Colonic mucosa (tissue), 4 donors: ENCODE measurements around the gene CTSA. TPM values are rescaled to one million over a fixed set of nuclear protein-coding genes. Genes with fewer than 3 reads are reported as not detected.

ENCODE experiments used
- DNase-seq: peaks from one replicate; pipeline ENCODE4 v3.0.0-alpha.2; 2020
- H3K27ac ChIP-seq: fragments of 200-600 bp; one replicate; pipeline ENCODE4 v1.8.0; 2021
- H3K27me3 ChIP-seq: fragments of 200-600 bp; one replicate; pipeline ENCODE4 v1.8.0; 2021
- H3K36me3 ChIP-seq: fragments of 200-600 bp; one replicate; pipeline ENCODE4 v1.8.0; 2021
- H3K4me1 ChIP-seq: fragments of 200-600 bp; one replicate; pipeline ENCODE4 v1.8.0; 2021; ENCODE audit warnings: mild to moderate bottlenecking
- H3K4me3 ChIP-seq: fragments of 200-600 bp; one replicate; pipeline ENCODE4 v1.8.0; 2021
- H3K9ac ChIP-seq, 2 donors: one replicate each; pipeline ENCODE4 v1.7.0; 2013; ENCODE audit warnings: control low read depth in 2 of 2, low read depth in 2 of 2, low read length in 2 of 2
- H3K9me3 ChIP-seq: fragments of 200-600 bp; one replicate; pipeline ENCODE4 v1.8.0; 2021
- intact Hi-C: fragments of 100-400 bp; cut with DNase I; formaldehyde crosslinking; loops from one replicate; pipeline ENCODE4 v1.14.1; 2022
- total RNA-seq, 2 donors: library from RNA; stranded (reverse); fragmentation: NEBNext Ultra II Directional in 1 of 2; extraction: Animal tissue kit (Norgen Biotek cat#: 25700) in 1 of 2; gene quantifications; one replicate each; pipeline ENCODE4 v1.2.1, GENCODE V29; 2021
- TF ChIP-seq, protein P1 (sequence below): fragments of 200-600 bp; IDR thresholded peaks from one replicate; pipeline ENCODE4 v1.8.0; 2022; ENCODE audit warnings: antibody characterized with exemption, mild to moderate bottlenecking
- donor health status: healthy.
- donor health status: DM: no; HTN: no; CAD: no.
- donor health status: DM: no; HTN: no; CAD: no.

CTSA gene
- total RNA-seq, 2 donors from 2014 or later: 273 to 366 TPM

DNA sequence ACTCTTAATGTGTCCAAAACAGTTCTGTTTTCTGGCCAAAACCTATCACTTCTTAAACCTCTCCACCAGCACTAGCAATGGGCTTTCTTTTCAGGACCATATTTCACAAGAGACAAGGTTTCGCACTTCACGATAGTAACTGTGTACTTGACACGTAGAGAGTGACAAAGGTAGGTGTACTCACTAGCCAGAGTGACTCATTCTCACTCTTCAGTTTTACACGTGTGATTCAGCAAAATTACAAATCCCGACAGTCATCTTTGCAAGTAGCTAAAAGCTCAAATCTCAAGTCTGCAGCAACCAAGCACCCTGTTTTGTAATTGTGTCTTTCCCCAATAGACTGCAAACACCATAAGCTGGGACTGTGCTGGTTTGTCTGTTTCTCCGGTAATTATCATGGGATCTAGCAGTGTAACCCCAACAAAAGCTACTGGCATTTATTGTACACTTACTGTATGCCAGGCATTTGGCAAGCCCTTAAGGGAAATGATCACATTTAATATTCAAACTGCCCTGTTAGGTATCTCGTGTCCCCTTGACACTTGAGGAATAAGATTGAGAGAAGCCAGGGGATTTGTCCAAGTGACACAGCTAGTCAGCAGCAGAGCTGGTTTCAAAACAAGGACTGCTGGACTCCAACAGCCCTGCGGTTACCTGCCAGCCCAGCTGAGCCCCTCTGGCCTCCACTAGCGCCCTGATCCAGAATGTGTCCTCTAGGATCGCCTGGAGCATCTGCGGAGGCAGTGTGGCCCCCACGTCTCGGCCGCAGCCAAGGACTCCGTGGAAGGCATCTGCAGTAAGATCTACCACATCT, 53.2 kb downstream of the CTSA start:
- Histone ChIP-seq H3K36me3 (peaks cover 24% of the 10 kb centered on the region), H3K9ac (no peak overlapping the region), H3K4me3 (no peak overlapping the region), H3K4me1 (no peaks in the 10 kb centered on the region), H3K27me3 (no peaks in the 10 kb centered on the region), H3K9me3 (no peaks in the 10 kb centered on the region), H3K27ac (no peak overlapping the region)
- DNase-seq: no peak
- intact Hi-C loops: no loop called here
- TF ChIP-seq, protein P1, sequence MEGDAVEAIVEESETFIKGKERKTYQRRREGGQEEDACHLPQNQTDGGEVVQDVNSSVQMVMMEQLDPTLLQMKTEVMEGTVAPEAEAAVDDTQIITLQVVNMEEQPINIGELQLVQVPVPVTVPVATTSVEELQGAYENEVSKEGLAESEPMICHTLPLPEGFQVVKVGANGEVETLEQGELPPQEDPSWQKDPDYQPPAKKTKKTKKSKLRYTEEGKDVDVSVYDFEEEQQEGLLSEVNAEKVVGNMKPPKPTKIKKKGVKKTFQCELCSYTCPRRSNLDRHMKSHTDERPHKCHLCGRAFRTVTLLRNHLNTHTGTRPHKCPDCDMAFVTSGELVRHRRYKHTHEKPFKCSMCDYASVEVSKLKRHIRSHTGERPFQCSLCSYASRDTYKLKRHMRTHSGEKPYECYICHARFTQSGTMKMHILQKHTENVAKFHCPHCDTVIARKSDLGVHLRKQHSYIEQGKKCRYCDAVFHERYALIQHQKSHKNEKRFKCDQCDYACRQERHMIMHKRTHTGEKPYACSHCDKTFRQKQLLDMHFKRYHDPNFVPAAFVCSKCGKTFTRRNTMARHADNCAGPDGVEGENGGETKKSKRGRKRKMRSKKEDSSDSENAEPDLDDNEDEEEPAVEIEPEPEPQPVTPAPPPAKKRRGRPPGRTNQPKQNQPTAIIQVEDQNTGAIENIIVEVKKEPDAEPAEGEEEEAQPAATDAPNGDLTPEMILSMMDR: no peak

GRCh38 chr20:45944965-45945677, 54.0 kb downstream of the CTSA start:
- Histone ChIP-seq H3K27me3 (no peaks in the 10 kb centered on the region), H3K9me3 (no peaks in the 10 kb centered on the region), H3K27ac (no peak overlapping the region), H3K4me1 (no peaks in the 10 kb centered on the region), H3K4me3 (no peak overlapping the region), H3K9ac (no peak overlapping the region), H3K36me3 (peaks cover 24% of the 10 kb centered on the region)
- intact Hi-C loops: no loop called here
- DNase-seq: no peak
- TF ChIP-seq, protein P1: no peak

DNA sequence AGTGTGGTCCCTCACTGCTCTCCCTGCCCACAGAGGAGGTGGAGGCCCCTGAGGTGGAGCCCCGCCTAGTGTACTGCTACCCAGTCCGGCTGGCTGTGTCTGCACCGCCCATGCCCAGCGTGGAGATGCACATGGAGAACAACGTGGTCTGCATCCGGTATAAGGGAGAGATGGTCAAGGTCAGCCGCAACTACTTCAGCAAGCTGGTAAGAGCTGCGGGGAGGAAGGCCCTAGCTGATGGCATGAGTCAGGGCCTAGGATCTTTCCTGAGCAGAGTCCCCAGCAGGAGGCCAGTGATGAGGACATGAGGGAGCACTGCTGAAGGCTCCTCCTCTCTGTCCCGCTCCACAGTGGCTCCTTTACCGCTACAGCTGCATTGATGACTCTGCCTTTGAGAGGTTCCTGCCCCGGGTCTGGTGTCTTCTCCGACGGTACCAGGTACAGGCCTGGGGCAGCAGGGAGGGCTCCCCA, 54.6 kb downstream of the CTSA start:
- H3K27ac ChIP-seq: no peak overlapping the region
- no peaks in the 10 kb centered on the region for H3K9me3 ChIP-seq
- H3K4me3 ChIP-seq: no peak overlapping the region
- H3K27me3 ChIP-seq: no peaks in the 10 kb centered on the region
- DNase-seq: no peak
- TF ChIP-seq, protein P1: no peak
- H3K36me3 ChIP-seq: peaks cover 19% of the 10 kb centered on the region
- no peaks in the 10 kb centered on the region for H3K4me1 ChIP-seq
- intact Hi-C loops: no loop called here
- H3K9ac ChIP-seq: no peak overlapping the region

DNA sequence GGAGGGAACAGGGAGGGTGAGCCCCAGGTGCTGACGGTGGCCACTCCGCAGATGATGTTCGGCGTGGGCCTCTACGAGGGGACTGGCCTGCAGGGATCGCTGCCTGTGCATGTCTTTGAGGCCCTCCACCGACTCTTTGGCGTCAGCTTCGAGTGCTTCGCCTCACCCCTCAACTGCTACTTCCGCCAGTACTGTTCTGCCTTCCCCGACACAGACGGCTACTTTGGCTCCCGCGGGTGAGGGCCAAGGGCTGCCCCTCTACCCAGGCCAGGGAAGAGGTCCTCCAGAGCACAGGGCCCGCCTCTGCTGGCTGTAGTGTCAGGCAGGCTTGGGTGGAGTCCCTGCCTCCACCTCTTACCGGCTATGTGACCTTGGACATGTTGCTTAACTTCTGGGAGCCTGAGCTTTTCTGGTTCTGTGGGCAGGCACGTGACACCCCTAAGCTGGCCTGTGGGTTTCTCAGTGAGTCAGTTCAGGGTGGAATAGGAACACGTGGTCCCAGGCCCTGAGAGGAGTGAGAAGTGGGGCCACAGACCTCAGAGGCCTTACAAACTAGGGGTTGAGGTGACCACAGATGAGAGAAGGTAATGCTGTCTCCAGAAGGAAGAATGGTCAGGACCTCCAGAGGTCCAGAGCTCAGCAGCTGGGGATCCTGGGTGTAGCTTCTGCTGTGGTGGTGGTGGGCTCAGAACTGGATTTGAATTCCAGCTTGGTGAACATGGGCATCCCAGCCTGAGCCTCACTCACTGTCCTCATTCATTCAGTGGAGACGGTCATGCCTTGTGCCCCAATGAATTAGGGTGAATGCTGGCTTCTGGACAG, 55.2 kb downstream of the CTSA start:
- peak overlapping the region in 1 of 2 donors; percentile 24 for H3K9ac ChIP-seq
- peaks cover 13% of the 10 kb centered on the region for H3K36me3 ChIP-seq
- no peaks in the 10 kb centered on the region for H3K27me3 ChIP-seq
- intact Hi-C loops: no loop called here
- TF ChIP-seq, protein P1: no peak
- H3K9me3 ChIP-seq: no peaks in the 10 kb centered on the region
- peak; percentile 49 for DNase-seq
- H3K4me3 ChIP-seq: no peak overlapping the region
- H3K27ac ChIP-seq: no peak overlapping the region
- H3K4me1 ChIP-seq: no peaks in the 10 kb centered on the region
